ENCODE data around the gene ENKUR. TPM values are rescaled to one million over a fixed set of nuclear protein-coding genes. Genes with fewer than 3 reads are reported as not detected.

Gene ENKUR
- total and polyA plus RNA-seq, 2 experiments from 2014 or later = 0.44 TPM; not detected in 1

DNA sequence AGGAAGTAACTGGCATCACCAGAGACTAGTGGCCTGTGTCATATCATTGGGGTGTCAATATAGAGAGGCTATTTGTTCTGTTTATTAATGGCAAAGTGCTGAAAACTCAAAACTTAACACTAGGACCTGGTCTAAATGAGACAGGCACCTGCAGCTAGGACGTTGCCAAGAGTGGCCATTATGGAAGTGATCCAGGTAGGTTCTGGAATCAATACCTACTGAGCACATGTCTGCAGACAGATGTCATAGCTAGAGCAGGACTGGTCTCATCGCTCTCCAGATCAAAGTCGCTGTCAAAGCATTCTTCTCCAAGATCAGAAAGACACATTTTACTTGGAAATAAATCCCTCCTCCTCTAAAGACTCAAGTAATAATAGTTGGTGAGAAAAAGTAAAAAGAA is 40.8 kb upstream of the ENKUR start:
- no peak overlapping the region for H3K4me3 Mint-ChIP-seq
- H3K79me2 ChIP-seq (replicated peaks; ENCODE audit: insufficient read depth) = no peaks in the 10 kb centered on the region
- peaks cover 11% of the 10 kb centered on the region for H3K27me3 Mint-ChIP-seq (ENCODE audit: insufficient read depth, low read depth, poor library complexity)
- ATAC-seq (no peak), DNase-seq (ENCODE audit: low spot score) (no peak)
- no peak overlapping the region for H3K27ac Mint-ChIP-seq
- no peak overlapping the region for H3K4me3 ChIP-seq
- no peak overlapping the region for H3K4me2 ChIP-seq
- no peak overlapping the region for H2AFZ ChIP-seq
- TF ChIP-seq STAT1 (IDR thresholded peaks at IDR 0.05; ENCODE audit: unreplicated experiment) = no peak
- no peak for TF ChIP-seq NANOG (IDR thresholded peaks at IDR 0.05; ENCODE audit: borderline replicate concordance)
- no peak for TF ChIP-seq ZNF331 (CRISPR knock-in tag; IDR thresholded peaks at IDR 0.05; ENCODE audit: low read depth)
- TF ChIP-seq, protein P1, sequence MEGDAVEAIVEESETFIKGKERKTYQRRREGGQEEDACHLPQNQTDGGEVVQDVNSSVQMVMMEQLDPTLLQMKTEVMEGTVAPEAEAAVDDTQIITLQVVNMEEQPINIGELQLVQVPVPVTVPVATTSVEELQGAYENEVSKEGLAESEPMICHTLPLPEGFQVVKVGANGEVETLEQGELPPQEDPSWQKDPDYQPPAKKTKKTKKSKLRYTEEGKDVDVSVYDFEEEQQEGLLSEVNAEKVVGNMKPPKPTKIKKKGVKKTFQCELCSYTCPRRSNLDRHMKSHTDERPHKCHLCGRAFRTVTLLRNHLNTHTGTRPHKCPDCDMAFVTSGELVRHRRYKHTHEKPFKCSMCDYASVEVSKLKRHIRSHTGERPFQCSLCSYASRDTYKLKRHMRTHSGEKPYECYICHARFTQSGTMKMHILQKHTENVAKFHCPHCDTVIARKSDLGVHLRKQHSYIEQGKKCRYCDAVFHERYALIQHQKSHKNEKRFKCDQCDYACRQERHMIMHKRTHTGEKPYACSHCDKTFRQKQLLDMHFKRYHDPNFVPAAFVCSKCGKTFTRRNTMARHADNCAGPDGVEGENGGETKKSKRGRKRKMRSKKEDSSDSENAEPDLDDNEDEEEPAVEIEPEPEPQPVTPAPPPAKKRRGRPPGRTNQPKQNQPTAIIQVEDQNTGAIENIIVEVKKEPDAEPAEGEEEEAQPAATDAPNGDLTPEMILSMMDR (conservative IDR thresholded peaks at IDR 0.05; ENCODE audit: low read depth in 2 of 2) = no peak
- no peak overlapping the region for H3K27ac ChIP-seq (ENCODE audit: low read depth)
- H3K36me3 ChIP-seq (ENCODE audit: insufficient read depth) = no peaks in the 10 kb centered on the region
- H3K9me3 Mint-ChIP-seq = no peaks in the 10 kb centered on the region
- no peaks in the 10 kb centered on the region for H3K9me2 ChIP-seq (ENCODE audit: insufficient read depth)
- no peaks in the 10 kb centered on the region for H3K4me1 ChIP-seq (ENCODE audit: insufficient read depth)
- H3F3A ChIP-seq (replicated peaks; ENCODE audit: low read depth) = no peaks in the 10 kb centered on the region
- H3K4me1 Mint-ChIP-seq = peaks cover 8% of the 10 kb centered on the region; the same call in 1 of the 3 replicates
- H3K27me3 ChIP-seq (ENCODE audit: insufficient read depth) = no peaks in the 10 kb centered on the region
- no peaks in the 10 kb centered on the region for H4K20me1 ChIP-seq (replicated peaks; ENCODE audit: insufficient read depth)
- no peaks in the 10 kb centered on the region for H3K36me3 Mint-ChIP-seq (ENCODE audit: low read depth)

DNA sequence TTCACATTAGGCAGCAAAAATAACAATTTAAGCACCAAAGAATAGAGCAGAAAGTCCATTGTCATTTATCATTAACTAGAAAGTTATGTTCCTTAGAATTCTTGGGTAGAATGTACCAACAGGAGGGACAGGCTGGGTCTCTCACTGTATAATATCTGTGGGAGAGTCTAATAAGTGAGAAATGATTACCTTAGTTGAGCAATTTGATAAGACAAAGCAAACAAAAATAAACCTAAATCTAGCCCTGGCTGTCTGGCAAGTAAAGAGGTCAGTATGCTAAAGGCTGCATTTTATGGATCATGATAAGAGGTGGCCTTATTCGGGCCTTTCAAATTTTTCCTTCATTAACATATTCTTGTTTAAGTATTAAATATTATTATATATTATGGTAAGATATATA is 36.1 kb upstream of the ENKUR start:
- Histone ChIP-seq H2AFZ (no peak overlapping the region), H3K79me2 (replicated peaks; ENCODE audit: insufficient read depth) (no peaks in the 10 kb centered on the region), H3K4me2 (no peak overlapping the region), H3K9me2 (ENCODE audit: insufficient read depth) (no peaks in the 10 kb centered on the region; the same call in 1 of the 2 replicates), H3K27me3 (ENCODE audit: insufficient read depth) (no peaks in the 10 kb centered on the region), H3F3A (replicated peaks; ENCODE audit: low read depth) (no peaks in the 10 kb centered on the region), H3K36me3 (ENCODE audit: insufficient read depth) (no peaks in the 10 kb centered on the region), H3K27ac (ENCODE audit: low read depth) (no peak overlapping the region), H4K20me1 (replicated peaks; ENCODE audit: insufficient read depth) (no peaks in the 10 kb centered on the region), H3K4me1 (ENCODE audit: insufficient read depth) (no peaks in the 10 kb centered on the region), H3K4me3 (no peak overlapping the region)
- no peak for ATAC-seq
- H3K4me3 Mint-ChIP-seq = no peak overlapping the region
- H3K4me1 Mint-ChIP-seq = peaks cover 8% of the 10 kb centered on the region; the same call in 1 of the 3 replicates
- TF ChIP-seq CREB1 (CRISPR knock-in tag; IDR thresholded peaks at IDR 0.05; ENCODE audit: low read depth) = no peak
- no peak for TF ChIP-seq POLR2AphosphoS5 (IDR thresholded peaks at IDR 0.05; ENCODE audit: low read depth)
- no peak for TF ChIP-seq ZNF114 (CRISPR knock-in tag; IDR thresholded peaks at IDR 0.05)
- TF ChIP-seq STAT1 (IDR thresholded peaks at IDR 0.05; ENCODE audit: unreplicated experiment) = no peak
- TF ChIP-seq, protein P1 (conservative IDR thresholded peaks at IDR 0.05; ENCODE audit: low read depth in 2 of 2) = no peak
- no peaks in the 10 kb centered on the region; the same call in 2 of the 3 replicates for H3K36me3 Mint-ChIP-seq (ENCODE audit: low read depth)
- DNase-seq (ENCODE audit: low spot score) = no peak
- H3K27me3 Mint-ChIP-seq (ENCODE audit: insufficient read depth, low read depth, poor library complexity) = no peaks in the 10 kb centered on the region
- H3K27ac Mint-ChIP-seq = no peak overlapping the region
- H3K9me3 Mint-ChIP-seq = no peaks in the 10 kb centered on the region; the same call in 2 of the 3 replicates

All from GM23338 (cell line).